CD4-positive, alpha-beta T cell treated with Interleukin-4 for 1 hour (primary cell): ENCODE data around the gene ATP10A.
"Not testable (repeated sequence)": the region's sequence is repeated elsewhere in the genome, so short reads cannot be mapped to it uniquely, and the experiment has no call there.

Experiments
- DNase-seq, 2 donors: peaks; one replicate each; pipeline ENCODE4 v3.0.0-alpha.2; 2020 to 2022

Gene ATP10A

DNA sequence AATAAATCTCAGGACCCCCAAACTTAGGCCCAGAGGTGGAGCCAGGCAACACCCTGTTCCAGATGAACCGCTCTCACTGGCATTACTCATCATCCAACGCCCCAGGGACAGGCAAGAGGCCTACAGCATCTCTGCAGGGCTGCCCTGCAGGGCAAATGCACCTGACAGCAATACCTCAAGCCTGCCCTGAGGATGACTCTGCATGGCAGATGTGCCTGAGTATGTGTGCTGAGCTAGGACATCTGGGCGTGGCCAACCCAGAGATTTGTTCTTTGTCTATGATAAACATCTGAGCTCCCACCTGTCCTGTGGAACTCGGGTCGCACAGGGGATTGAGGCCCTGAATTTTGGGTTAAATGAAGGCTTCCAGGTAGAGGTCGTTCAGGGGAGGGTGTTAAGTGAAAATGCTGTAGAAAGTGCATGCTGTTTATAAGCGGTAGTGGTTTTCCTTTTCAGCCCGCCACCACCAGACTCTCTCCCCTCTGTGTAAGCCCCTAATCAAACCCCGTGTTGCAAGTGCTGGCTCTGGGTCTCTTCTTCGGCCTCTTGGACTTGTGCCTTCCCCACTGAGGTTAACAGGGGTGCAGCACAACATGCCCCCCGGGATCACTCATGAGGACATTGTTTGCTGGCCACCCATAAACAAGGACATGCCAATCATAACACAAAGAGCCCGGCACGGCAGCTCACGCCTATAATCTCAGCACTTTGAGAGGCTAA lies 92.3 kb downstream of the ATP10A start:
- DNase-seq: no peak

DNA sequence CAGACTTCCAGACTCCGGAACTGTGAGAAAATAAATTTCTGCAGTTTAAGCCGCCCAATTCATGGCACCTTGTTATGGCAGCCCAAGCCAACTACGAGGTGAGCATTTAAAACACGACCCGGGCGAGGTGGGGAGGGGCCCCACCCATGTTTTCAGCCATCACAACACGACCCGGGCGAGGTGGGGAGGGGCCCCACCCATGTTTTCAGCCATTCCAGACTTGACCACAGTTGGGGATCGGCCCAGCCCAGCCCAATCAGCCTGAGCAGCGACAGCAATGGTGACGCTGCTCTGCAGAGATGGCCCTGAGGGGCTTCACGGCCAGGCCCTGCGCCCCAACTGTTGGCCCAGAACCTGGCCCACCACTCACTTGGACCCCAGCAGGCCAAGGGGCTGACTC lies 93.1 kb downstream of the ATP10A start:
- no peak for DNase-seq

DNA sequence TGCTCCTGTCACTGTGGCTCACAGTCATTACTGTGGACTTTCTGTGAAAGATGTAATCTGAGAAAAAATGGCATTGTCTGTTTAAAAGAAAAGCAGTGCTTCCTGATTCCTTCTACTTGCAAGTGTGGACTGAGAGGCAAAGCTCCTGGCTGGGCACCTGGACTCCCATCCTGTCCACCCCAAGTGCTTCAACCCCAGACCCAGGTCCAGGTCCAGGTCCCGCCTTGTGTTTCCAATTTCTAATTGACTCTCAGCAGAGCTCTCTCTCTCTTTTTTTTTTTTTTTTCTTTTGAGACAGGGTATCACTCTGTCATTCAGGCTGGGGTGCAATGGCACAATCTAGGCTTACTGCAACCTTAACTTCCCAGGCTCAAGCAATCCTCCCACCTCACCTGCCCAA lies 94.9 kb downstream of the ATP10A start:
- no peak for DNase-seq

DNA sequence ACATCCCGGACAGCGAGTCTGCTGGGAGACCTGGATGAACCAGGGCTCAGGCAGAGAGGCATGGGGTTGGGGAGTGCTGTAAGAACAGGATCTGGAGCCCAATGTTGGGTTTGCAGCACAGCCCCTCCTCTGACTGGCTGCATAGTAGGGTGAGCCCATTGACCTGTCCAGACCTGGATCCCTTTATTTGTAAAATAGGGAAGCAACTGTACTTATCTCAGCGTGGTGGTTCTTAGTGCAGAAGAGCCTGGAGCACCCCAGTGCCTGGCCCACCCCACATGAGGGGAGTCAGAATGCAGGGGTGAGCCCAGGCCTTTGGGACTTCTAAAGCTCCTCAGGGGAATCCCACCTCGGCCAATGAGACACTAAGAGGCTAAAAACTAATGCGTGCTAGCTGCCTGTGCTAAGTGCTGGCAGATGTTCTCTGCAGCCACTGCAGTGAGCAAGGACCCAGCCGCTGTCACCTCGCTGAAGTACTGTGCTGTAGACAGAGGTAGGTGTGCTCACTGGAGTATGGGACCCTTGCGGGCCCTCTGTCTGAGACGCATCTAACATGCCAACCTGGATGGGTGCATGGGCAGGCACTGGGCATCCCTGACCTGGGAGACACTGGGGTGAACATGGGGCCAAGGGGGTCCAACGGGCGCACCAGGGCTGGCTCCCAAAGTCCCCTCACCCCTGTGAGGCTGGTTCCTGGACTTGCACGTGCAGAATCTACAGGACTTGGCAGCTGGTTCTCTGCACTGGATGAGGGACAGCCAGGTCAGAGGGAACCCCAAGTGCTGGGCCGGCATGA lies 95.6 kb downstream of the ATP10A start:
- no peak for DNase-seq

DNA sequence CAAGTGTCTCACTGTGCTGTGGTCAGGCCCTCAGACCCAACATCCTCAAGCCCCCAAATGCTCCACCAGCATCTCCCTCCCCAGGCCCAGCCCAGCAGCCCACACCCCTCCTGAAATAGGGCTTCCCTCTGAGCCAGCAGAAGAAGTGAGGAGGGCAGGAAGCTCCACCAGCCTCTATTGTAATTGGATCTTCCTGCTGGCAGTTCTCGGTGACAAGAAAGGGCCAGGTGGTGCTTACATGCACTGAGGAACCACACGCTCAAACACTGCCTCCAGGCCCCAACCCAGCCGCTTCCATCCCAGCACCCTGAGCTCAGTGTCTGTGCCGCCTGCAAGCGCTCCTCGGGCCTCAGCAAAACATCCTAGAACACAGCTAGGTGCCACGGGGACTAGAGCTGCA lies 96.7 kb downstream of the ATP10A start:
- no peak for DNase-seq

DNA sequence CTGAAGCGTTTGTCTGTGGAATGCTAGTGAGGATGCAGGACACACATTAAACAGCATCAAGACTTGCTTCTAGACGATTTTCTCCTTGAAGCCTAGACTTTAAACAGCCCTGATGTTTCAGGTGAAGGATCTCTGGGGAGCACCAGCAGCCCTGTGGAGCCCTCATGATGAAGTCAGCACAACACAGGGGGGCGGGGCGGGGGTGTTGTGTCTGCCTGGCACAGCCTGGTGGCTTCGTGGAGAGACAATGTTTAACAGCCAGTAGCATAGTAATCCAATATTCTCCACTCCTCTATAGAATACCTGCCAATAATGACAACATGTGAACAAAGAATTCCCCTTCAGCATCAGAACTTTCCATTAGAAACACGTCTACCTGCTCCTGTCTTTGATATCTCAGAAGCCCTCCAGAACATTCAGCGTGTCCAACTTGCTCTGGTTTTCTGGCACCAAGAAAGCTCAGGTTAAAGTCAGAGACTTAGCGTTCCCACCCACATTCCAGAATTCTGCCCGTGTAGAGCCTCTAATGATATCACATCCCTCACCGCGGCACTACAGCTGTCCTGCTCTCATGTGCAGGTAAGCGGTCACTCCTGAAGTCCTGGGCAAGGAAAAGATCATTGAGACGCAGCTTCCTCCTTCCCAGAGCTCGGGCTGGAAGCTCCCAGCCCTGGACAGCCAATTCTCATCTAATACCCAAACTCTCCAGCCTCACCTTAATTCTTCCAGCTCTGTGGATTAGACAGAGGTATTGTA lies 98.0 kb downstream of the ATP10A start:
- DNase-seq: no peak

DNA sequence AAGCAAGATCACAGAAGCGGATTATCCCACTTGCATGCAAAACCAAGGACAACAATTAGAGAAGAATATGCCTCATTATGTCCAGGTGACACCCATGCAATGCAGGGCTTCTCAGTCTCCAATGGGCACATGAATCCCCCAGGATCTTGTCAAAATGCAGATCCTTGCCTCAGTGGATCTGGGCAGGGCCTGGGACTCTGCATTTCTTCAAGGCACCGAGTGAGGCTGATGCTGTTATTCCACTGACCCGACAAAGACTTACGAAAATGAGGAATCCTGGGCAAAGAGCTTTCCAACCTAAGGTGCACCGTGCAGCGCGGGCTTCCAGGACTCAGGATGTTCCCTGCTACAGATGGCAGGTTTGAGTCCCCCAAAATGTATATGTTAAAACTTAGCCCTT lies 99.2 kb downstream of the ATP10A start:
- no peak for DNase-seq

DNA sequence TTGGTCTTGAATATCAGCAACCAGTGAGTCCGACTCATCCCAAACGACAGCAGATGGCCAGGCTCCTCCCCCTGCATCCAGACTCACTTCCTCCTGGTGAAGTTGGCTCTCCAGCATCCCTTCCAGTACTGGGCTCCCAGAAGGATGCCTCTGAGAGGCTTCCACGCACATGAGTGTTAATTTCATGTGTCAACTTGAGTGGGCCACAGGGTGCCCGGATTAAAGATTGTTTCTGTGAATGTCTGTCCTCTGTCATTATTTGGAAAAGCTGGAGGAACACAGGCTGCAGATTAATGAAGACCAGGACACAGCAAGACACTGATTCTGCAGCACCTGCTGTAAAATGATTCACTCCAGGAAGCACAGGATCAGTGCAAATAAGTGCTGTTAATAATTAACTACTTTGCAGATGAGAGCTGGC lies 99.8 kb downstream of the ATP10A start:
- DNase-seq: no peak

DNA sequence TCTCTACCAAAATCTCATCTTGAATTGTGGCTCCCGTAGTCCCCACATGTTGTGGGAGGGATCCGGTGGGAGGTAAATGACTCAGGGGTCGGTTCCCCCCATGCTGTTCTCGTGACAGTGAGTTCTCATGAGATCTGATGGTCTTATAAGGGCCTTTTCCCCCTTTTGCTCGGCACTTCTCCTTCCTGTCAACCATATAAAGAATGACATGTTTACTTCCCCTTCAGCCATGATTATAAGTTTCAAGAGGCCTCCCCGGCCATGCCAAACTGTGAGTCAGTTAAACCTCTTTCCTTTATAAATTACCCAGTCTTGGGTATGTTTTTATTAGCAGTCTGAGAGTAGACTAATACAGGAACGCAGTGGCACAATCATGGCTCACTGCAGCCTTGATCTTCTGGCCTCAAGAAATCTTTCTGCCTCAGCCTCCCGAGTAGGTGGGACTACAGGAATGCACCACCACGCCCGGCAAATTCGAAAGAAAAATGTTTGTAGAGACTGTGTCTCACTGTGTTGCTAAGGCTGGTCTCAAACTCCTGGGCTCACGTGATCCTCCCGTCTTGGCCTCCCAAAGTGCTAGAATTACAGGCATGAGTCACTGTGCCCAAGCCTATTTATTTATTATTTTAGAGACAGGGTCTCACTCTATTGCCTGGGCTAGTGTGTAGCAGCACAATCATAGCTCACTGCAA lies 101.0 kb downstream of the ATP10A start:
- peak in 1 of 2 donors; percentile 35 for DNase-seq

DNA sequence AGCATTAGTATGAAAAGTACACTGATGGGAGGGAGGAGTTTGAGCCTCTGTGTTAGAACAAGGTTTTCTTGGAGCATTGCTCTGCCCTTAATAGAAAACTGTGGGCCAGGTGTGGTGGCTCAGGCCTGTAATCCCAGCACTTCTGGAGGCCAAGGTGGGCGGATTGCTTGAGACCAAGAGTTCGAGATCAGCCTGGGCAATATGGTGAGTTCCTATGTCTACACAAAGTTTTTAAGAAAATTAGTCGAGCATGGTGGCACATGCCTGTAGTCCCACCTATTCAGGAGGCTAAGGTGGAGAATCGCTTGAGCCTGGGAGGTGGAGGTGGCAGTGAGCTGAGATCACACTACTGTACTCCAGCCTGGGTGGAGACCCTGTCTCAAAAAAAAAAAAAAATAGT lies 103.7 kb downstream of the ATP10A start:
- DNase-seq: no peak

DNA sequence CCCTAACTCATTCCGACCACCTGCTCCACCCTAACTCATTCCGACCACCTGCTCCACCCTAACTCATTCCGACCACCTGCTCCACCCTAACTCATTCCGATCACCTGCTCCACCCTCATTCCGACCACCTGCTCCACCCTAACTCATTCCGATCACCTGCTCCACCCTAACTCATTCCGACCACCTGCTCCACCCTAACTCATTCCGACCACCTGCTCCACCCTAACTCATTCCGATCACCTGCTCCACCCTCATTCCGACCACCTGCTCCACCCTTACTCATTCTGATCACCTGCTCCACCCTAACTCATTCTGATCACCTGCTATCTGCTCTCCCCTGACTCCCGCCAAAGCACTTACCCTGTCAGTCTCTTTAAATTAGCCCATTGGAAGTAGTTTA lies 104.5 kb downstream of the ATP10A start:
- not testable (repeated sequence) for DNase-seq

DNA sequence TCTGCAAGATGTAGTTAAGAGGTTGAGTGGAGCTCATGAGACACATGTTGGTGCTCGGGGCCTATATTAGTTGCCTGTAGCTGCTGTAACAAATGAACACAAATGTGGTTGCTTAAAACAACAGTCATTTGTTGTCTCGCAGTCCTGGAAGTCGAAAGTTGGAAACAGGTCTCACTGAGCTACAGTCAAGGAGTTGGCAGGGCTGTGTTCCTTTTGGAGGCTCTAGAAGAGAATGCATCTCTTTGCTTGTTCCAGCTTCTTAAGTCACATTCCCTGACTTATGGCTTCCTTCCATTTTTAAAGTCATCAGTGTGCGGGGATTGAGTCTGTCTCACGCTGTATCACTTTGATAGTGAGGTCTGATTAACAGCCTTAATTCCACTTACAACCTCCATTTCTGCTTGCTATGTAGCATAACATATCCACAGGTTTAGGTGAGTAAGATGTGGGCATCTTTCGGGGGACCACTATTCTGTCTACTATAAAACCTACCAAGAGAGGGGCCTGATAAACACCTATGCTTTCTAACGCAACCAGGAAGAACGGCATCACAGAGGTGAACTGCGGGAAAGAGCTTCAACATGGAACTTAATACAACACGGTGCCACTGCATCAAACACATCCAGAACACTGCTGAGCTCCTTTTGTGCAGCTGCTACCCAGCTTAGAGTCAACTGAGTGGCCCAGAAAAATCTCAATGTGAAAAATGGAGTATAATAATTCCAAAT lies 119.4 kb downstream of the ATP10A start:
- DNase-seq: no peak

DNA sequence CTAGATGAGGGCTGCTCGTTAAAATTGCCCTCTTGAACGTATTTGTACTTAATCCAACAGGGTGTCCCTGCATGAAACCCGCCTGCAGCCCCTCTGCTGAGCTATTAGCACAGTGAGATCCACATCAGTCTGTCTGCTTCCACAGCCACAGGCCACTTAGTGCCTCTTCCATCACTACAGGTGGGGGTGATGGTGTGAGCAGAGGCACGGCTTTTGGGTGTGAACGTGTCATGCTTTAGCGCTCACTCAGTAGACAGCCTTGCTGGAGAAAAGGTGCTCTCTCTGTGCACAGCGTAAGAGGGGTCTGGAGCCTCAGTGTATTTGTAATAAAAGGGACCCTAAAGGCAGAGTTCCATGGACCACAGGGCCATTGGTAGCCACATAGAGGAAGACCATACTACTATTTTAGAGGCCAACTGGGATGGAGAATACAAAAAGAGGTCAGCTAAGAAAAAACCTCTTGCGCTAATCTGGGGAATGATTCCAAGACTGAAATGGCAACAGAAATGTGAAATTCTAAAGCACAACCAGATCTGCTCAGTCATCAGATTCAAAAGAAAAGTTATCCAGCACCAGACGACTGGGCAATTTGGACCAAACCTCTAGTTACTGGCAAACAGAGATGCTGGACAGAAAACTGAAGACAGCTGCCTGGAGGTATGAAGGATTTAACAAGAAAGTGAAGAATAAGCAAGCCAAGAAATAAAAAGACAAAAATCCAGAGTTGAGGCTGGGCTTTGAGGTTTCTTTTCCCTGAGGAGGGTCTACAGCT lies 120.2 kb downstream of the ATP10A start:
- DNase-seq: no peak

DNA sequence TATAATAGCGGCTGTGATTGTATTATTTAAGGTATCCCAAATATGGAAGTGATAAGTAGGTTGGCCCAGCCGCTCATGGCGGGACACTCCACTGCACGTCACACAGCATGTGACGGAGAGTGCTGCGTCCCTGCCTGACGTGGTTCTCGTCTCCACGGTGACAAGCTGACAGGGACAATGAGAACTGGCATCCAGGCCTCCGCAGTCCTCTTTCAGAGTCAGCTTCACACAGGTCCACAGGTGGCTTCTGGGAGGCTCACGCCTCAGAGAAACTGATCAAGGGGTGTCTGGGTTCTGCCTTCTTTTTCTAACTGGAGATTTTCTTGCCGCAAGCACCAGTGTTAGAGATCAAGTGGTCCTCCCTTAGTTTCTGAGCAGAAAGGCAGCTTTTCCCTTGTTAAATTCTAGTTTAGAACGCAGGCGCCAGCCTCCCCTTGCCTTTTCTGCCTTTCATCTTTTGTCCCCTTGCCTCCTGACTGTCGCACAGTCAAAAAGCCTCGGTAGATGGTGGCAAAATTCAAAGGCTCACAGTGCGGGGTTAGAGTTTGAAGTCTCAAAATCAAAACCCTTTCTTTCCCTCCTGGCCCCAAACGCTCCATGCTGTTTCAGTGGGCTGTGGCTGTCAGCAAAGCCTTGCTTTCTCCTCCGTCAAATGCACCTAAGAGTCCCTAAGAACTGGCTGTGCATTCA lies 120.9 kb downstream of the ATP10A start:
- DNase-seq: no peak

DNA sequence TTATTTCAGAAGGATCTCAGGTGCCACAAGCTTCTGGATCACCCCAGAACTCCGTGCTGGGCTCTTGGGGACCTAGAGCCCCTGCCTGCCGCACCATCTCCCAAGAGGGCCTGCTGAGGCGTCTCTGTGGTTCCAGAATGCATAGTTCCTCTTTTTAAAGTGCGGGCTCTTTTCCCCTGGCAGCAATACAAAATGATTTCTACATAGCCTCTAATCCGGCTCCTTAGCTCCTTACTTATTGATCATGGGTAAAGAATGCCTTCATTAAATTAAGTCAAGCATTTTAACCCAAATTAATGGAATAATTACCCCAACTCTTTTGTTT lies 121.9 kb downstream of the ATP10A start:
- DNase-seq: peak in 1 of 2 donors; percentile 24

DNA sequence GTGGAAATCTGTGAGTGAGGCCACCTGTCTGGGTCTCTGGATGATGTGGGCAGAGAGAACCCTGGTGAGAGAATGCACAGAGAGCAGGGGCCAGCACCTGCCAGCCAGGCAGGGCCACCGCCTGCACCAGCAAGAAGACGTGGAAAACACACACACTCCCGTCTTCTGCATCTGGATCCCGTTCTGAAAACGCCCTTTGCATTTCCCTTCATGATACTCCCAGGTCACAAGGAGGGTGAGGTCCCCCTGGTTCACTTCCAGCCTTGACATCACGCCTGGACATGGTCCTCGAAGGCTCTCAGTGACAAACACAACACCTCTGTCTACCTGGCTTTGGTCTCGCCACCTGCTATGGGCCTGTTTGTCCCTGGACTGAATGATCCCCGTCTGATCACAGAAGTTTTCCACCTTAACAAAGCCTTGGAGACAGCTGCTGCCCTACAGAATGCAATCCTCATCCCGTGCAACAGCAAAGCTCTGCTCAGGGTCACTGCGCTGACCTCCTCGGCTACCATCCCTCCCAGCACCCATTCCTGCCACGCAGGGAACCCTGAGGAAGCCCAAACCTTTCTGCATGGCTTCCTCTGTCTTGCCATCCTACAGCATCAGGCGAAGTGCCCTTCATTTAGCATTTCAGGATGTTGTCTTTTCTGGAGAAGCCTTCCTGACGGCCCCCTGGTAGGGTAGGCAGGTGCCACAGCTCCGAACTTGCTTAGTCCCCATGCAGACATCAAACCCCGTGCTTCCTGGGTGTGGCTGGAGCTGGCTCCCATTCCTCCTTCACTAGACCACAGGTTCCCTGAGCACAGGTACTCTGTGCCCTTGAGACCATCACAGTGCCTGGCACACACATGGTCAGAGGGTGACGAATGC lies 122.5 kb downstream of the ATP10A start:
- no peak for DNase-seq

DNA sequence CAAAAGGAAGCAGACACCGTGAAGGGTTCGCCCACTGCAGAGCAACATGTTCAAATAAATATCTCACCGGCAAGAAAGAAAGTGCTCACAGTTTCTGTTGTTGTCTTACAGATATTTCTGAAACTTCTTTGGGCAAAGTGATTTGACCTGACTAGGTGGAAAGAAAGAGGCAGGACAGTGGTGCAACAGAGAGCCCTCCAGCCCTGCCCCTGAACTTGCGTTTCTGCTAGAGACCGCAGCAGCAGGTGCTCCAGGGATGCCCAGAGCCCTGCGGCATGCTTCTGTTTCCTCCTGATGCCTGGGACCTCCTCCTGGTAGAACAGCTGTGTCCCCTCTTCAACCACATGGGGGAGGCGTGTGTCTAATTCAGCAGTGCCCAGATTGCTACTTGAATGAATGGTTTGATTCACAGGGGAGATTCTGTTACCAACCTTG lies 123.4 kb downstream of the ATP10A start:
- DNase-seq: peak; percentile 37 to 46

DNA sequence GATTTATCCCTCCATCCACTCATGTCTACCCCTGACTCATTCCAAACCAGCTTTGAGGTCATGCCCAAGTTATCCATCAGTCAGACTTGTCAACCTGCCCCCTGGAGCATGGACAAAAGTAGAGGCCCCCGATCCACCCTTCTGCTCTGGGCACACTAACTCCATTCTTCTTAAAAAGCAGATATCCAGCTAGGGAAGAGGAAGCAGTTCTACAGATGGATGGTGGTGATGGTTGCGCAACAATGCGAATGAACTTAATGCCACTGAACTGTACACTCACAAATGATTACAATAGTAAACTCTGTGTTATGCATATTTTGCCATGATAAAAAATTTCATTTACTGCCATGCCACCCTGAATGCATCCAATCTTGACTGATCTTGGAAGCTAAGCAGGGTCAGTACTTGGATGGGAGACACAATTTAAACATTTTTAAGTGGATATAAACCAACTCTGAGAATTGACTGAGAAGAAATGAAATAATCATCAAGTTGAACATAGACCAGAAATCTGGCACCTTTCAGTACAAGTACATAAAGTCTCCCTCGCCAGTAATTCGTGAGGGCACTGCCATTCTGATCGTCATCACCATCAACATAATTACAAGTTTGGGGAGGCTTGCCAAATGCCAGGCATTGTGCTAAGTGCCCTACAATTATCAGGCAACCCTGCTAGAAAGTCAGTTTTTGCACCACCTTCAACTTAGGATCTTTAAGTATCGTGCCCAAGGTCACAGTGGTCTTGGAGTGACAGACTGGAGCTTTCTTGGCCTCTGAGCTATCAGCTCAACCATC lies 124.8 kb downstream of the ATP10A start:
- DNase-seq: peak in 1 of 2 donors; percentile 32

DNA sequence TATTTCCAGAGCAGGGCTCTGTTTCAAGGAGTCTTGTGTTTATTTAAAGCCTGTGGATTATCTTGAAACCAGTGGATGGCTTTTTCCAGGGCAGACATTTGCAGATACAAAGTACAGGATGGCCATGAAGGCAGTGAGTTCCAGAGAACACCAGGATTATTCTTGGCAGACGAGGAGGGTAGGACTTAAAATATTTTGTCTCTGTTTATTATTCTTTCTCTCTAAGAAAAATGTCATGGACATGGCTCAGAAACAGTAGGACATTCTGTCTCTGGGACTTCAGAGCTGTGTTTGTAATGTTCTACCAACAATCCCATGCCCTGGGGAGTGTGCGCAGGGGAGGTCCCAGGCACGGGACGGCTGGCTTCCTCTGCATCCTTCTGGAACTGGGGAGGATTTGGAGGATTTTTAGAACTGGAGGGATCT lies 125.9 kb downstream of the ATP10A start:
- no peak for DNase-seq
